GM23338 (cell line): ENCODE measurements around the gene COL20A1. TPM values are rescaled to one million over a fixed set of nuclear protein-coding genes. Genes with fewer than 3 reads are reported as not detected.

Experiments used
- ATAC-seq: fragments of 200-7000 bp; cut with Tn5 transposase; 3 replicates; pipeline ENCODE4 v1.9.1; 2020
- DNase-seq: peaks from one replicate; pipeline ENCODE4 v3.0.0-alpha.2; 2015; ENCODE audit warnings: low spot score
- H2AFZ ChIP-seq: fragments of 200-600 bp; sonication (generic); 2 replicates; pipeline ENCODE4 v1.8.0; 2016; ENCODE audit warnings: antibody characterized with exemption, mild to moderate bottlenecking, moderate library complexity
- H3F3A ChIP-seq: fragments of 200-600 bp; sonication (generic); replicated peaks from 2 replicates; pipeline ENCODE4 v1.8.0; 2017; ENCODE audit warnings: antibody characterized with exemption, mixed run types, low read depth
- H3K27ac ChIP-seq: fragments of 200-600 bp; sonication (generic); 2 replicates; pipeline ENCODE4 v1.6.1; 2016; ENCODE audit warnings: low read depth
- H3K27me3 ChIP-seq: fragments of 200-600 bp; sonication (generic); 2 replicates; pipeline ENCODE4 v1.8.0; 2016; ENCODE audit warnings: mild to moderate bottlenecking, mixed run types, moderate library complexity; ENCODE audit not compliant: insufficient read depth
- H3K36me3 ChIP-seq: fragments of 200-600 bp; sonication (generic); 2 replicates; pipeline ENCODE4 v1.8.0; 2016; ENCODE audit warnings: mild to moderate bottlenecking; ENCODE audit not compliant: insufficient read depth
- H3K4me1 ChIP-seq: fragments of 200-600 bp; sonication (generic); 2 replicates; pipeline ENCODE4 v1.8.0; 2016; ENCODE audit warnings: mild to moderate bottlenecking, moderate library complexity; ENCODE audit not compliant: insufficient read depth
- H3K4me2 ChIP-seq: fragments of 200-600 bp; sonication (generic); 2 replicates; pipeline ENCODE4 v1.7.1; 2017; ENCODE audit warnings: mixed run types
- H3K4me3 ChIP-seq: fragments of 200-600 bp; sonication (generic); 2 replicates; pipeline ENCODE4 v1.6.1; 2016; ENCODE audit warnings: mixed run types
- H3K79me2 ChIP-seq: fragments of 200-600 bp; sonication (generic); replicated peaks from 2 replicates; pipeline ENCODE4 v1.8.0; 2017; ENCODE audit warnings: mild to moderate bottlenecking; ENCODE audit not compliant: insufficient read depth
- H3K9me2 ChIP-seq: fragments of 200-600 bp; sonication (generic); 2 replicates; pipeline ENCODE4 v1.8.0; 2017; ENCODE audit not compliant: insufficient read depth
- H4K20me1 ChIP-seq: fragments of 200-600 bp; sonication (generic); replicated peaks from 2 replicates; pipeline ENCODE4 v1.8.0; 2017; ENCODE audit warnings: mild to moderate bottlenecking; ENCODE audit not compliant: insufficient read depth
- H3K27ac Mint-ChIP-seq: 2 replicates; pipeline ENCODE4 v1.8.0; 2020; ENCODE audit warnings: inconsistent platforms, mild to moderate bottlenecking, moderate library complexity, mixed read lengths
- H3K27me3 Mint-ChIP-seq: 3 replicates; pipeline ENCODE4 v1.8.0; 2022; ENCODE audit warnings: low read depth, mild to moderate bottlenecking, moderate library complexity, mixed read lengths, inconsistent platforms; ENCODE audit not compliant: insufficient read depth, poor library complexity
- H3K36me3 Mint-ChIP-seq: 3 replicates; pipeline ENCODE4 v1.8.0; 2021; ENCODE audit warnings: low read depth, mild to moderate bottlenecking, inconsistent platforms, moderate library complexity, mixed read lengths
- H3K4me1 Mint-ChIP-seq: 3 replicates; pipeline ENCODE4 v1.8.0; 2020; ENCODE audit warnings: mild to moderate bottlenecking, inconsistent platforms, mixed read lengths
- H3K4me3 Mint-ChIP-seq: 3 replicates; pipeline ENCODE4 v1.8.0; 2021; ENCODE audit warnings: moderate library complexity, mild to moderate bottlenecking, inconsistent platforms, mixed read lengths
- H3K9me3 Mint-ChIP-seq: 3 replicates; pipeline ENCODE4 v1.8.0; 2020; ENCODE audit warnings: moderate library complexity, mild to moderate bottlenecking, inconsistent platforms, mixed read lengths
- CREB1 ChIP-seq: fragments of 250-450 bp; sonication (Bioruptor Pico); IDR thresholded peaks from 2 replicates; pipeline ENCODE4 v1.5.0; 2020; ENCODE audit warnings: low read depth, mild to moderate bottlenecking, moderate library complexity
- EZH2 ChIP-seq: fragments of 200-600 bp; sonication (generic); IDR thresholded peaks from one replicate; pipeline ENCODE4 v1.8.0; 2017; ENCODE audit warnings: antibody characterized with exemption, mild to moderate bottlenecking, low read depth; ENCODE audit not compliant: unreplicated experiment
- EZH2phosphoT487 ChIP-seq: fragments of 200-600 bp; sonication (generic); IDR thresholded peaks from one replicate; pipeline ENCODE4 v1.8.1; 2018; ENCODE audit warnings: antibody characterized with exemption; ENCODE audit not compliant: unreplicated experiment
- JUNB ChIP-seq: IDR thresholded peaks from one replicate; pipeline ENCODE4 v1.6.1; 2016; ENCODE audit warnings: antibody characterized with exemption; ENCODE audit not compliant: unreplicated experiment
- NANOG ChIP-seq: IDR thresholded peaks from 2 replicates; pipeline ENCODE4 v1.6.1; 2016; ENCODE audit warnings: antibody characterized with exemption, borderline replicate concordance
- POLR2AphosphoS5 ChIP-seq: IDR thresholded peaks from 2 replicates; pipeline ENCODE4 v1.6.1; 2016; ENCODE audit warnings: antibody characterized with exemption, low read depth
- STAT1 ChIP-seq: IDR thresholded peaks from one replicate; pipeline ENCODE4 v1.6.1; 2016; ENCODE audit warnings: antibody characterized with exemption; ENCODE audit not compliant: unreplicated experiment
- ZNF114 ChIP-seq: fragments of 250-450 bp; sonication (Bioruptor Pico); IDR thresholded peaks from 2 replicates; pipeline ENCODE4 v1.5.0; 2020; ENCODE audit warnings: mild to moderate bottlenecking, moderate library complexity
- ZNF331 ChIP-seq: fragments of 250-450 bp; sonication (Bioruptor Pico); IDR thresholded peaks from 2 replicates; pipeline ENCODE4 v1.5.0; 2020; ENCODE audit warnings: low read depth, mild to moderate bottlenecking, moderate library complexity
- polyA plus RNA-seq: library from polyadenylated mRNA; unstranded; fragments of >200 nt; fragmentation: Nextera tagmentation; extraction: Ambion mirVana; gene quantifications from 2 replicates; pipeline ENCODE4 v1.2.1, GENCODE V29; 2016
- total RNA-seq: library from RNA; depleted of rRNA; stranded (reverse); fragments of >200 nt; shearing (Covaris generic); gene quantifications from 2 replicates; pipeline ENCODE4 v1.2.3, GENCODE V29; 2014
- TF ChIP-seq, protein P1 (sequence below): IDR thresholded peaks from one replicate; pipeline ENCODE4 v1.6.1; 2018; ENCODE audit warnings: antibody characterized with exemption; ENCODE audit not compliant: unreplicated experiment
- TF ChIP-seq, protein P2 (sequence below): IDR thresholded peaks from 2 replicates; pipeline ENCODE4 v1.6.1; 2016; ENCODE audit warnings: antibody characterized with exemption
- TF ChIP-seq, protein P3 (sequence below), 2 experiments: fragments of 200-600 bp in 1 of 2; sonication (generic) in 1 of 2; conservative IDR thresholded peaks; 2 replicates each; pipeline versions ENCODE4 v1.5.1 to v1.6.1; 2016 to 2017; ENCODE audit warnings: antibody characterized with exemption in 2 of 2, low read depth in 2 of 2, mild to moderate bottlenecking in 2 of 2, moderate library complexity in 1 of 2
- TF ChIP-seq, protein P4 (sequence below): fragments of 250-450 bp; sonication (Bioruptor Pico); IDR thresholded peaks from 2 replicates; pipeline ENCODE4 v1.5.0; 2020; ENCODE audit warnings: mild to moderate bottlenecking, moderate library complexity

COL20A1 gene
- total and polyA plus RNA-seq, 2 experiments from 2014 or later = 0.28 to 0.79 TPM

DNA sequence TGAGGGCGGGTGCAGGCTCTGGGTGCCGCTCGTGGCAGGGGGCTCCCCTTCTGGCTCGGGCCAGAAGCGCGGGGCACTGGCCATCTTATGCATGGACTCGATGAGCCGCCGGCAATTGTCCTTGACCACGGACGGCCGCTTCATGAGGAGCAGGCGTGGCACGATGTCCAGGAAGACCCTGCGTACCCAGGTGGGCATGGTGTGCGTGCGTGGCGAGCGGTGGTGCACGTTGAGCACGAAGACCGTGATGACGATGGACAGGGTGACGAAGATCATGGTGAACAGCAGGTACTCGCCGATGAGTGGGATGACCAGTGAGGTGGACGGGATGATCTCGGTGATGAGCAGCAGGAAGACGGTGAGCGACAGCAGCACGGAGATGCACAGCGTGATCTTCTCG is 57.2 kb downstream of the COL20A1 start:
- H4K20me1 ChIP-seq = no peaks in the 10 kb centered on the region
- TF ChIP-seq CREB1 (CRISPR knock-in tag) (no peak), ZNF331 (CRISPR knock-in tag) (no peak), JUNB (no peak), NANOG (no peak), EZH2phosphoT487 (no peak), ZNF114 (CRISPR knock-in tag) (no peak), POLR2AphosphoS5 (no peak), EZH2 (no peak), STAT1 (no peak)
- TF ChIP-seq, protein P1, sequence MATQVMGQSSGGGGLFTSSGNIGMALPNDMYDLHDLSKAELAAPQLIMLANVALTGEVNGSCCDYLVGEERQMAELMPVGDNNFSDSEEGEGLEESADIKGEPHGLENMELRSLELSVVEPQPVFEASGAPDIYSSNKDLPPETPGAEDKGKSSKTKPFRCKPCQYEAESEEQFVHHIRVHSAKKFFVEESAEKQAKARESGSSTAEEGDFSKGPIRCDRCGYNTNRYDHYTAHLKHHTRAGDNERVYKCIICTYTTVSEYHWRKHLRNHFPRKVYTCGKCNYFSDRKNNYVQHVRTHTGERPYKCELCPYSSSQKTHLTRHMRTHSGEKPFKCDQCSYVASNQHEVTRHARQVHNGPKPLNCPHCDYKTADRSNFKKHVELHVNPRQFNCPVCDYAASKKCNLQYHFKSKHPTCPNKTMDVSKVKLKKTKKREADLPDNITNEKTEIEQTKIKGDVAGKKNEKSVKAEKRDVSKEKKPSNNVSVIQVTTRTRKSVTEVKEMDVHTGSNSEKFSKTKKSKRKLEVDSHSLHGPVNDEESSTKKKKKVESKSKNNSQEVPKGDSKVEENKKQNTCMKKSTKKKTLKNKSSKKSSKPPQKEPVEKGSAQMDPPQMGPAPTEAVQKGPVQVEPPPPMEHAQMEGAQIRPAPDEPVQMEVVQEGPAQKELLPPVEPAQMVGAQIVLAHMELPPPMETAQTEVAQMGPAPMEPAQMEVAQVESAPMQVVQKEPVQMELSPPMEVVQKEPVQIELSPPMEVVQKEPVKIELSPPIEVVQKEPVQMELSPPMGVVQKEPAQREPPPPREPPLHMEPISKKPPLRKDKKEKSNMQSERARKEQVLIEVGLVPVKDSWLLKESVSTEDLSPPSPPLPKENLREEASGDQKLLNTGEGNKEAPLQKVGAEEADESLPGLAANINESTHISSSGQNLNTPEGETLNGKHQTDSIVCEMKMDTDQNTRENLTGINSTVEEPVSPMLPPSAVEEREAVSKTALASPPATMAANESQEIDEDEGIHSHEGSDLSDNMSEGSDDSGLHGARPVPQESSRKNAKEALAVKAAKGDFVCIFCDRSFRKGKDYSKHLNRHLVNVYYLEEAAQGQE = no peak
- TF ChIP-seq, protein P2, sequence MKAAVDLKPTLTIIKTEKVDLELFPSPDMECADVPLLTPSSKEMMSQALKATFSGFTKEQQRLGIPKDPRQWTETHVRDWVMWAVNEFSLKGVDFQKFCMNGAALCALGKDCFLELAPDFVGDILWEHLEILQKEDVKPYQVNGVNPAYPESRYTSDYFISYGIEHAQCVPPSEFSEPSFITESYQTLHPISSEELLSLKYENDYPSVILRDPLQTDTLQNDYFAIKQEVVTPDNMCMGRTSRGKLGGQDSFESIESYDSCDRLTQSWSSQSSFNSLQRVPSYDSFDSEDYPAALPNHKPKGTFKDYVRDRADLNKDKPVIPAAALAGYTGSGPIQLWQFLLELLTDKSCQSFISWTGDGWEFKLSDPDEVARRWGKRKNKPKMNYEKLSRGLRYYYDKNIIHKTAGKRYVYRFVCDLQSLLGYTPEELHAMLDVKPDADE = no peak
- TF ChIP-seq, protein P3, sequence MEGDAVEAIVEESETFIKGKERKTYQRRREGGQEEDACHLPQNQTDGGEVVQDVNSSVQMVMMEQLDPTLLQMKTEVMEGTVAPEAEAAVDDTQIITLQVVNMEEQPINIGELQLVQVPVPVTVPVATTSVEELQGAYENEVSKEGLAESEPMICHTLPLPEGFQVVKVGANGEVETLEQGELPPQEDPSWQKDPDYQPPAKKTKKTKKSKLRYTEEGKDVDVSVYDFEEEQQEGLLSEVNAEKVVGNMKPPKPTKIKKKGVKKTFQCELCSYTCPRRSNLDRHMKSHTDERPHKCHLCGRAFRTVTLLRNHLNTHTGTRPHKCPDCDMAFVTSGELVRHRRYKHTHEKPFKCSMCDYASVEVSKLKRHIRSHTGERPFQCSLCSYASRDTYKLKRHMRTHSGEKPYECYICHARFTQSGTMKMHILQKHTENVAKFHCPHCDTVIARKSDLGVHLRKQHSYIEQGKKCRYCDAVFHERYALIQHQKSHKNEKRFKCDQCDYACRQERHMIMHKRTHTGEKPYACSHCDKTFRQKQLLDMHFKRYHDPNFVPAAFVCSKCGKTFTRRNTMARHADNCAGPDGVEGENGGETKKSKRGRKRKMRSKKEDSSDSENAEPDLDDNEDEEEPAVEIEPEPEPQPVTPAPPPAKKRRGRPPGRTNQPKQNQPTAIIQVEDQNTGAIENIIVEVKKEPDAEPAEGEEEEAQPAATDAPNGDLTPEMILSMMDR (conservative IDR thresholded peaks at IDR 0.05; ENCODE audit: low read depth in 2 of 2) = no peak
- TF ChIP-seq, protein P4, sequence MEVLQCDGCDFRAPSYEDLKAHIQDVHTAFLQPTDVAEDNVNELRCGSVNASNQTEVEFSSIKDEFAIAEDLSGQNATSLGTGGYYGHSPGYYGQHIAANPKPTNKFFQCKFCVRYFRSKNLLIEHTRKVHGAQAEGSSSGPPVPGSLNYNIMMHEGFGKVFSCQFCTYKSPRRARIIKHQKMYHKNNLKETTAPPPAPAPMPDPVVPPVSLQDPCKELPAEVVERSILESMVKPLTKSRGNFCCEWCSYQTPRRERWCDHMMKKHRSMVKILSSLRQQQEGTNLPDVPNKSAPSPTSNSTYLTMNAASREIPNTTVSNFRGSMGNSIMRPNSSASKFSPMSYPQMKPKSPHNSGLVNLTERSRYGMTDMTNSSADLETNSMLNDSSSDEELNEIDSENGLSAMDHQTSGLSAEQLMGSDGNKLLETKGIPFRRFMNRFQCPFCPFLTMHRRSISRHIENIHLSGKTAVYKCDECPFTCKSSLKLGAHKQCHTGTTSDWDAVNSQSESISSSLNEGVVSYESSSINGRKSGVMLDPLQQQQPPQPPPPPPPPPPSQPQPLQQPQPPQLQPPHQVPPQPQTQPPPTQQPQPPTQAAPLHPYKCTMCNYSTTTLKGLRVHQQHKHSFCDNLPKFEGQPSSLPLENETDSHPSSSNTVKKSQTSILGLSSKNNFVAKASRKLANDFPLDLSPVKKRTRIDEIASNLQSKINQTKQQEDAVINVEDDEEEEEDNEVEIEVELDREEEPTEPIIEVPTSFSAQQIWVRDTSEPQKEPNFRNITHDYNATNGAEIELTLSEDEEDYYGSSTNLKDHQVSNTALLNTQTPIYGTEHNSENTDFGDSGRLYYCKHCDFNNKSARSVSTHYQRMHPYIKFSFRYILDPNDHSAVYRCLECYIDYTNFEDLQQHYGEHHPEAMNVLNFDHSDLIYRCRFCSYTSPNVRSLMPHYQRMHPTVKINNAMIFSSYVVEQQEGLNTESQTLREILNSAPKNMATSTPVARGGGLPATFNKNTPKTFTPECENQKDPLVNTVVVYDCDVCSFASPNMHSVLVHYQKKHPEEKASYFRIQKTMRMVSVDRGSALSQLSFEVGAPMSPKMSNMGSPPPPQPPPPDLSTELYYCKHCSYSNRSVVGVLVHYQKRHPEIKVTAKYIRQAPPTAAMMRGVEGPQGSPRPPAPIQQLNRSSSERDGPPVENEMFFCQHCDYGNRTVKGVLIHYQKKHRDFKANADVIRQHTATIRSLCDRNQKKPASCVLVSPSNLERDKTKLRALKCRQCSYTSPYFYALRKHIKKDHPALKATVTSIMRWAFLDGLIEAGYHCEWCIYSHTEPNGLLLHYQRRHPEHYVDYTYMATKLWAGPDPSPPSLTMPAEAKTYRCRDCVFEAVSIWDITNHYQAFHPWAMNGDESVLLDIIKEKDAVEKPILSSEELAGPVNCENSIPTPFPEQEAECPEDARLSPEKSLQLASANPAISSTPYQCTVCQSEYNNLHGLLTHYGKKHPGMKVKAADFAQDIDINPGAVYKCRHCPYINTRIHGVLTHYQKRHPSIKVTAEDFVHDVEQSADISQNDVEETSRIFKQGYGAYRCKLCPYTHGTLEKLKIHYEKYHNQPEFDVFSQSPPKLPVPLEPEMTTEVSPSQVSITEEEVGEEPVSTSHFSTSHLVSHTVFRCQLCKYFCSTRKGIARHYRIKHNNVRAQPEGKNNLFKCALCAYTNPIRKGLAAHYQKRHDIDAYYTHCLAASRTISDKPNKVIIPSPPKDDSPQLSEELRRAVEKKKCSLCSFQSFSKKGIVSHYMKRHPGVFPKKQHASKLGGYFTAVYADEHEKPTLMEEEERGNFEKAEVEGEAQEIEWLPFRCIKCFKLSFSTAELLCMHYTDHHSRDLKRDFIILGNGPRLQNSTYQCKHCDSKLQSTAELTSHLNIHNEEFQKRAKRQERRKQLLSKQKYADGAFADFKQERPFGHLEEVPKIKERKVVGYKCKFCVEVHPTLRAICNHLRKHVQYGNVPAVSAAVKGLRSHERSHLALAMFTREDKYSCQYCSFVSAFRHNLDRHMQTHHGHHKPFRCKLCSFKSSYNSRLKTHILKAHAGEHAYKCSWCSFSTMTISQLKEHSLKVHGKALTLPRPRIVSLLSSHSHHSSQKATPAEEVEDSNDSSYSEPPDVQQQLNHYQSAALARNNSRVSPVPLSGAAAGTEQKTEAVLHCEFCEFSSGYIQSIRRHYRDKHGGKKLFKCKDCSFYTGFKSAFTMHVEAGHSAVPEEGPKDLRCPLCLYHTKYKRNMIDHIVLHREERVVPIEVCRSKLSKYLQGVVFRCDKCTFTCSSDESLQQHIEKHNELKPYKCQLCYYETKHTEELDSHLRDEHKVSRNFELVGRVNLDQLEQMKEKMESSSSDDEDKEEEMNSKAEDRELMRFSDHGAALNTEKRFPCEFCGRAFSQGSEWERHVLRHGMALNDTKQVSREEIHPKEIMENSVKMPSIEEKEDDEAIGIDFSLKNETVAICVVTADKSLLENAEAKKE (CRISPR knock-in tag) = no peak
- no peak for ATAC-seq
- no peaks in the 10 kb centered on the region for H3K36me3 ChIP-seq
- no peaks in the 10 kb centered on the region for H3K79me2 ChIP-seq
- H3K9me2 ChIP-seq = no peaks in the 10 kb centered on the region
- no peak overlapping the region for H3K27ac ChIP-seq
- DNase-seq = no peak
- no peaks in the 10 kb centered on the region; the same call in 1 of the 2 replicates for H3K4me1 ChIP-seq
- peaks cover 19% of the 10 kb centered on the region for H3K27me3 Mint-ChIP-seq
- peaks cover 4% of the 10 kb centered on the region for H3K36me3 Mint-ChIP-seq
- H2AFZ ChIP-seq = no peak overlapping the region
- H3F3A ChIP-seq = 0 out of 2 replicates have a peak, but pooled peaks cover 4% of the 10 kb centered on the region
- no peak overlapping the region for H3K4me3 ChIP-seq
- H3K9me3 Mint-ChIP-seq = peaks cover 12% of the 10 kb centered on the region
- no peak overlapping the region for H3K4me2 ChIP-seq
- peaks cover 6% of the 10 kb centered on the region for H3K4me1 Mint-ChIP-seq
- H3K27me3 ChIP-seq = no peaks in the 10 kb centered on the region
- no peak overlapping the region; the same call in 2 of the 3 replicates for H3K4me3 Mint-ChIP-seq
- no peak overlapping the region for H3K27ac Mint-ChIP-seq
